Measurements from ENCODE around the gene TMEM51.

TMEM51 gene

GRCh38 chr1:15110128-15110866, 43.2 kb upstream of the TMEM51 start:
- DNase-seq (ENCODE audit: low read depth): no peak
- no peak overlapping the region for H3K4me3 ChIP-seq (ENCODE audit: low read depth, low read length)
- TF ChIP-seq POLR2A (IDR thresholded peaks at IDR 0.05; ENCODE audit: extremely low read depth, insufficient read length): no peak
- no peak for TF ChIP-seq CTCF (IDR thresholded peaks at IDR 0.05; ENCODE audit: low read depth, low read length)
- no peak for TF ChIP-seq MAX (IDR thresholded peaks at IDR 0.05; ENCODE audit: low read depth, low read length)
- no peak for TF ChIP-seq MYC (IDR thresholded peaks at IDR 0.05; ENCODE audit: low read depth, low read length)

GRCh38 chr1:15110867-15111230, 42.7 kb upstream of the TMEM51 start:
- H3K4me3 ChIP-seq (ENCODE audit: low read depth, low read length): no peak overlapping the region
- TF ChIP-seq MYC (IDR thresholded peaks at IDR 0.05; ENCODE audit: low read depth, low read length): no peak
- TF ChIP-seq POLR2A (IDR thresholded peaks at IDR 0.05; ENCODE audit: extremely low read depth, insufficient read length): no peak
- no peak for TF ChIP-seq CTCF (IDR thresholded peaks at IDR 0.05; ENCODE audit: low read depth, low read length)
- TF ChIP-seq MAX (IDR thresholded peaks at IDR 0.05; ENCODE audit: low read depth, low read length): no peak
- no peak for DNase-seq (ENCODE audit: low read depth)

GRCh38 chr1:15113146-15113545, 40.4 kb upstream of the TMEM51 start:
- TF ChIP-seq CTCF (IDR thresholded peaks at IDR 0.05; ENCODE audit: low read depth, low read length) (no peak), POLR2A (IDR thresholded peaks at IDR 0.05; ENCODE audit: extremely low read depth, insufficient read length) (no peak), MAX (IDR thresholded peaks at IDR 0.05; ENCODE audit: low read depth, low read length) (no peak), MYC (IDR thresholded peaks at IDR 0.05; ENCODE audit: low read depth, low read length) (no peak)

GRCh38 chr1:15114884-15115283, 38.7 kb upstream of the TMEM51 start:
- TF ChIP-seq MYC (IDR thresholded peaks at IDR 0.05; ENCODE audit: low read depth, low read length) (no peak), POLR2A (IDR thresholded peaks at IDR 0.05; ENCODE audit: extremely low read depth, insufficient read length) (no peak), CTCF (IDR thresholded peaks at IDR 0.05; ENCODE audit: low read depth, low read length) (no peak), MAX (IDR thresholded peaks at IDR 0.05; ENCODE audit: low read depth, low read length) (no peak)
- no peak for DNase-seq (ENCODE audit: low read depth)
- no peak overlapping the region for H3K4me3 ChIP-seq (ENCODE audit: low read depth, low read length)

More at GRCh38 chr1:15113146-15113545, 40.4 kb upstream of the TMEM51 start:
- no peak overlapping the region for H3K4me3 ChIP-seq (ENCODE audit: low read depth, low read length)
- no peak for DNase-seq (ENCODE audit: low read depth)

GRCh38 chr1:15115542-15116330, 37.8 kb upstream of the TMEM51 start:
- H3K4me3 ChIP-seq (ENCODE audit: low read depth, low read length): no peak overlapping the region
- TF ChIP-seq MAX (IDR thresholded peaks at IDR 0.05; ENCODE audit: low read depth, low read length) (no peak), MYC (IDR thresholded peaks at IDR 0.05; ENCODE audit: low read depth, low read length) (no peak), POLR2A (IDR thresholded peaks at IDR 0.05; ENCODE audit: extremely low read depth, insufficient read length) (no peak), CTCF (IDR thresholded peaks at IDR 0.05; ENCODE audit: low read depth, low read length) (no peak)
- no peak for DNase-seq (ENCODE audit: low read depth)
